GM13977 (cell line): ENCODE data around the gene SARNP.

Experiments
- DNase-seq: peaks from one replicate; pipeline ENCODE4 v3.0.0; 2012; ENCODE audit warnings: low spot score
- in situ Hi-C: fragments of 300-500 bp; cut with MboI; formaldehyde crosslinking; loops from one replicate; pipeline ENCODE4 v1.12.0; 2022; ENCODE audit warnings: low sequenced_read_pairs, low pct_unique_long_range_greater_than_20kb, mixed read lengths, inconsistent platforms; ENCODE audit not compliant: unreplicated experiment
- TF ChIP-seq, protein P1 (sequence below): IDR thresholded peaks from 2 replicates; pipeline ENCODE4 v1.5.1; 2012; ENCODE audit warnings: mild to moderate bottlenecking, control low read depth; ENCODE audit not compliant: insufficient read depth; ENCODE audit errors: extremely low read depth, missing control alignments

The SARNP gene

DNA sequence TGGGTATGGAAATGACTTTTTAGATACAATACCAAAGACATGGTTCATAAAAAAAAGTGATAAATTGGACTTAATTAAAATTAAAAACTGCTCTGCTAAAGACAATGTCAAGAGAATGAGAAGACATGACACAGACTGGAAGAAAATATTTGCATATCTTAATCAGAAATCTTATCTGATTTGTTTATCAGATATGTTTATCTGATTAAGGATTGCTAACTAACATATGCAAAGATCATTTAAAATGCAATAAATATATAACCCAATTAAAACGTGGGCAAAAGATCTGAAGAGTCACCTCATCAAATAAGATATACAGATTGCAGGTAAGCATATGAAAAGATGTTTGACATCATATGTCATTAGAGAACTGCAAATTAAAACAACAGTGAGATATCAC is 35.2 kb upstream of the SARNP start:
- in situ Hi-C loops: no loop called here
- TF ChIP-seq, protein P1, sequence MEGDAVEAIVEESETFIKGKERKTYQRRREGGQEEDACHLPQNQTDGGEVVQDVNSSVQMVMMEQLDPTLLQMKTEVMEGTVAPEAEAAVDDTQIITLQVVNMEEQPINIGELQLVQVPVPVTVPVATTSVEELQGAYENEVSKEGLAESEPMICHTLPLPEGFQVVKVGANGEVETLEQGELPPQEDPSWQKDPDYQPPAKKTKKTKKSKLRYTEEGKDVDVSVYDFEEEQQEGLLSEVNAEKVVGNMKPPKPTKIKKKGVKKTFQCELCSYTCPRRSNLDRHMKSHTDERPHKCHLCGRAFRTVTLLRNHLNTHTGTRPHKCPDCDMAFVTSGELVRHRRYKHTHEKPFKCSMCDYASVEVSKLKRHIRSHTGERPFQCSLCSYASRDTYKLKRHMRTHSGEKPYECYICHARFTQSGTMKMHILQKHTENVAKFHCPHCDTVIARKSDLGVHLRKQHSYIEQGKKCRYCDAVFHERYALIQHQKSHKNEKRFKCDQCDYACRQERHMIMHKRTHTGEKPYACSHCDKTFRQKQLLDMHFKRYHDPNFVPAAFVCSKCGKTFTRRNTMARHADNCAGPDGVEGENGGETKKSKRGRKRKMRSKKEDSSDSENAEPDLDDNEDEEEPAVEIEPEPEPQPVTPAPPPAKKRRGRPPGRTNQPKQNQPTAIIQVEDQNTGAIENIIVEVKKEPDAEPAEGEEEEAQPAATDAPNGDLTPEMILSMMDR: no peak
- DNase-seq: no peak

DNA sequence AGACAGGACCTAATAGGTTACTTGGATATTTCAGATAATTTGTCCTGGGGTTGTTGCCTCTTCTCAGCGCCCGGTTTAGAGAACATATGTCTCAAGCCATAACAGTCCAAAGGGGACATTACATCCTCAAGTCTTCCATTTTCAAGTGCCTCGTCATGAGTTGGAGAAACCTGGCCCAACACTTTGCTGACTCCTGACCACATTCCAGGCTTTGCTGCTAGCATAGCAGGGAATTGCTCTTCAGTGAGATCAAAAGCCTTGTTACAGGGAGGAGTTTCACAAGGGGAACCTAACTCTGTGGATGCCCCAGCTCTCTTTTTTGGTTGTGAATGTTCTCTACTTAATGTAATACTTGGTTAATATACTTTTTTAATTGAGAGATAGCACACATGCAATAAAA is 33.4 kb upstream of the SARNP start:
- in situ Hi-C loops: no loop called here
- no peak for DNase-seq
- TF ChIP-seq, protein P1: no peak

DNA sequence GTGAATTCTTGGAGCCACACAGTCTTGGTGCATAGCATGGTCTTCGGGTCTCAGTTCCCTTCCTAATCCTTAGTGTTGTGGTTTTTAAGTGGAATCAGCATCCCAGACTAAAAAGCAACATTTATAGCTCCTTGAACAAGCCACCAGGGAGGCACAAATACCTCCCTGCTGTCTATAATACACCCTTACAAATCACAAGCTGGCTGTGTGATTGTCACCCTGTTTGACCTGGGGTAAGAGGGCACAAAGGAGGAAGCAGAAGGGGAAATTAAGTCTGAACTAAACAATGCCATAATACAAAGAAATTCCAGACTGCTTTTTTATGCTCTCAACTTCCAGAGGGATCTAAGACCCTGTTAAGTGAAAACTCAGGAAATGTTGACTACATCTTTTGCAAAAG is 32.9 kb upstream of the SARNP start:
- DNase-seq: no peak
- TF ChIP-seq, protein P1: no peak
- in situ Hi-C loops: no loop called here

DNA sequence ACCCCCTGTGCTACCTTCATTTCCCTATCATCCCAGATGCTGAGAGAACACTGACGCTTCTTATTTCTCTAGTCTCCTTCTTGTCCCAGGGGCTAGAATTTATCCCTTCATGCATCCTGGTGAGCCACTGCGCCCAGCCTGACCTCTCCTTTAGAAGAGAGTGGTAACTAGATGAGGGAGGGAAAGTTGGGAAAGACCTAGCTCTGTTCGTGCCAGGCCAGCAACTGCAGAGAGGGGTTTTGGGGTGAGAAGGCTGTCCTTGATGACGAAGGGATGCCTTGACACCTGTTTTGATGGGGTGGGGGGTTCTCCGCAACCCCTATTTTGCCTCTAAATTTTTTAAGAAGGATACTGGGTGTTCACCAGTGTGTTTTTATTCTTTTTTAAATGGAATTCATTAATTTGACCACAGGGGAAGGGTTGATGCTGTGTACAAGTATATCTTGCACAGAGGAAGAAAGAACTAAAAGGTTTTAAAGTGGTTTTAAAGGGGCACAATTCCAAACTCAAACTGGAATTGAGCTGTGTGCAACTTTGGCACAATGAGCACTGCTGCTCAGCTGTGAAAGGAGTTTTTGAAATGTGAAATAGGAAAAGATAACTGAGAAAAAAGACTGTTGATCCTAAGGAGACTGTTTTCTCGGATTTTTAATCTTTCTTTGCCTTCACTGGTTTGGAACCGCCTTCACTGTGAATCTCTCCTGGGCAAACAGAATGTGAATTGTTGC is 32.3 kb upstream of the SARNP start:
- in situ Hi-C loops: no loop called here
- no peak for DNase-seq

DNA sequence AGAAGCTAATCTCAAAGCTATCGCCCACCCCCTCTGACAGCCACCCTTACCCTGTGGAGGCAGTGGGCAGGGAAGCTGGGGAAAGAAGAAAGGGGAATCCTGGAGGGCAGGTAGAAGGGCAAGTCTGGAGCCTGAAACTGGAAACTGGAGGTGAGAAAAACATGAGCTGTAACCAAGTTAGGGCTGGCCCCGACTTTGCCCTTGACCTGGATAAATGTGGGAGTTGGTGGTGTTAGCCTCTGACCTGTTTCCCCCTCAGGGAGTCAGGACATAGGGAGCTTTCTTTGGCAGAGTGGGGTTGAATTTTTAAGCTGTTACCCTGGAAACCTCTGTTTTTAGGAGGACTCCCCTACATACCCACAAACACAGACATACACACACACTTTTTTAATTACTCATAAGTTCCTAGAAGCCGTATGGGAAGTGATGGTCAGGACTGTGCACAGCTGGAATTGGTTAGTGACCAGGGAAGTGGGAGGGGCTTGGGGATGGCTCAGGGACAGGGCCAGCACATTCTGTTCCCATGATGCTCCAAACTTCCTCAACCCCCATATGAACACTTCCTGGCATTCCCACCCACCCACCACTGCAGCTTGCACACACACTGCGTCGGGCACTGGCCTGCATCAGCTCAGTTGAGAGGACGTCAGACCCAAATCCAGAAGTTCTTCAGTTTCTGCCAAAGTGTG is 30.2 kb upstream of the SARNP start:
- in situ Hi-C loops: no loop called here
- TF ChIP-seq, protein P1: no peak
- DNase-seq: no peak

More for the DNA sequence above, 32.3 kb upstream of the SARNP start:
- TF ChIP-seq, protein P1: no peak

DNA sequence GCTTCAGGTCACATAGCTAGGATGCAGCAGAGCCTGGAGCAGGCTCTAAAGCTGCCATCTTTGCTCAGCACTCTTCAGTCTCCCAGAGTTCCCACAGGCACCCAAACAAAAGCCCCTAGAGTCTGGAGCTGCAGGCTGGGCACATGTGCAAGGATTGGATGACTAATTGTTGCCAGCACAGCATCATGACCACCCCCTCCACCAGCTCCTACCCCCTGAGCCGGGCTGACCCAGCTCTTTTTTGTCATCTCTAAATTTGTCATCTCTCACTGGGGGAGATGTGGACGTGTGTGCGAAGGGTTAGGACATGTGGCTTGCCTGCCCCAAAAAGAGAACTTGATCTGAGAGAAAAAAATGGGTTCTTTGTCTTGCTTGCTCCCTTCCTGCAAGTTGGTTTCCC is 29.5 kb upstream of the SARNP start:
- no peak for DNase-seq
- in situ Hi-C loops: no loop called here

More for the DNA sequence above, 29.5 kb upstream of the SARNP start:
- TF ChIP-seq, protein P1: no peak
